ENCODE measurements around the gene POLD2. TPM values are rescaled to one million over a fixed set of nuclear protein-coding genes. Genes with fewer than 3 reads are reported as not detected.

POLD2 gene
- polyA plus RNA-seq, 1 donor, result 75.6 TPM

DNA sequence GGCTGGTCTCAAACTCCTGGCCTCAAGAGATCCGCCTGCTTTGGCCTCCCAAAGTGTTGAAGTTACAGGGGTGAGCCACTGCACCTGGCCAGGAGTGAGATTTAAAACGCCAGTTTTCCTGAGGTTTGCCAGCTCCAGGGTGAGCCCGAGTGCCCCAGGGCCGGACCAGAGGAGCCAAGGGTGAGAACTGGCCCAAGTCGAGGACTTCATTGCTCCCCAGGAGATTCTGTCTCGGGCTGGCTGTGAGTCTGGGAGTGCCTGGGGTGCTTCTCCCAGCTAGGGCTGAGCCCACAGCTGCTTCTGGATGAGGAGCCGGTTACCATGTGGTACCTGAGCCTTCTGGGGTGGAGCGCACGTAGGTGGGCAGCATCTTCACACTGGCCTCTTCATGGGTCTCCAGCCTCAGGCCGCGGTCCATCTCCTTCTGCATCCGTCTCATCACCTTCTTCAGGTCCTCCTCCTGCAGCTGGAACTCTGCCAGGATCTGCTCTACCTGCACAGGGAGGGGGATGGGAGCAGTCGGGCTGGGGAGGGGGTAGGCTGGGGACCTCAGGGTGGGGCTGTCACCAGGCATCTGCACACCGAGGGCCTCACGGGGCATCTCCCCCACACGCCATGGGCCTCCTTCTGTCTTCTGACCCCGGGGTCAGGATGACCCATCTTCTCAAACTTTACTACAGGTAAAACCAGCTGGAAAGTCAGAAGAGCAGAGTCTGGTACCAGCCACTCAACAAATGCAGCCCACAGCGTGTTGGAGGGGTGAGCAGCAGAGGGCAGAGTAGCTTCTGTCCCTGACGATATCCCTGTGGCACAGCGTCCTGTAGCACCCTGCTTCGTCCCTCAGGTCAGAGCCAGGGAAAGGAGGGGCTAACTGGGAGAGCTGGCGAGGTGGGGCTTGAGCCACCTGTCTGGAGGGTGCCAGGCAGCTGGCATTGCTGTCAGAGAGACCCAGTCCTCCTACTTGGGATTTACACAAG, 29.9 kb upstream of the POLD2 start:
- DNase-seq (ENCODE audit: low read depth), result no peak

DNA sequence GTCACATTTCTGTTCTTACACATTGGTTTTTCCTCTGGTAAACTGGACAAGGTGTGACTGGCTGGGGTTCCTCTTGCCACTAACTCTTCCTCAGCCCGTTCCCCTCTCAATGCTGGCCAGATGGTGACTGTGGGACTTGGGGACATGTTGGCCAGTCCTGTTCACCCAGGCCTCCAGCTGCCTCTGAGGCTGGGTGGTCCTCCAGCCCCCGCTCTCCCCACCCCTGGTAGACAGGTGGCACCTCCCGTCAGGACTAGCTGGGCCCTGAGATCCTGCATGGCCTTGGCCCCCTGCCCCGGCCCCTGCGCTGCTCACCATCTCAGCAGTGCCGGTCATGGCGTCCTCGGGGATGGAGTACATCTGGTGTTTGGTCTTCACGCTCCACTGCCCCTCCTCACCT, 28.6 kb upstream of the POLD2 start:
- no peak for DNase-seq (ENCODE audit: low read depth)

DNA sequence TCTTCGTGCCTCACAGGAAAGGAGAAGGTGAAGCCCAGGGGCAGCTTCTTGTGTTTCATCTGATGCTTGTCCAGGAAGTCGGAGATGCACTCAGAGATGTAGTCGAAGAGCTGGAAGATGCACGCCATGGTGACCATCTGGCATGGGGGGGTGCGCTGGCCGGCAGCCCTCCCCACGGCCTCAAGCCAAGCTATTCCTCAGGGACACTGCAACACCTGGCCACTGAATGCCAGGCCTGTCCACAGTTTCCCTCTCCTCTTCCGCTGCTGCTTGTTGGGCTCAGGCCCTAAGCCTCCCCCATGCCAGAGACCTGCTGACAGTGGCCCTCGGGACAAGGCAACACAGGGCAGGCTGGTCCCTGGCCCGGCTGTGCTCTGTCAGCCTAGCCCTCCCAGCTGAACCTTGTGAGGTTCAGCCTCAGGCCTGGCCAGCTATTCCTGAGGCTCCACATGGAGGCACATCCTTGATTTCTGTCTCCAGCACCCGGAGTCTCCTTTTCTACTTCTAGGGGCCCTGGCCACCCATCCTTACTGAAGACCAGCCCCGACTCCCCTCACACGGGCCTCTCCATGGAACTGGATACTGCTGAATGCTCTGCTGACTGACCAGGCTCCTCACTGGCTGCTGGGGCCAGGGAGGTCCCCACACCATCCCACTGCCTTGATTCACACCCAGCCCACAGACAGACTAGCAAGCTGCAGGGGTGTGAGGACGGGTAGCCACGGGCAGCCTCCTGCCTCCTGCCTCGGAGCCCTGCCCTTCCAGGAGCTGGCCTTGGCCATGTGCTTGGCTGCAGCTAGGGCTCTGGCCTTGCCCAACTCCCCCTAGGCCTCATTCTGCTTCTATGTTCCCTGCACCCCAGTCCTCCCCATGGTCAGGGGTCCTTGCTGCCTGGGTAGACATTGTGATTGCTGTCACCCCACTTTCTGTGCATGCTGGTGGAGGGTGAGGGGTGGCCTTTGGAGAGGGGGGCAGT, 27.9 kb upstream of the POLD2 start:
- DNase-seq (ENCODE audit: low read depth), result no peak

DNA sequence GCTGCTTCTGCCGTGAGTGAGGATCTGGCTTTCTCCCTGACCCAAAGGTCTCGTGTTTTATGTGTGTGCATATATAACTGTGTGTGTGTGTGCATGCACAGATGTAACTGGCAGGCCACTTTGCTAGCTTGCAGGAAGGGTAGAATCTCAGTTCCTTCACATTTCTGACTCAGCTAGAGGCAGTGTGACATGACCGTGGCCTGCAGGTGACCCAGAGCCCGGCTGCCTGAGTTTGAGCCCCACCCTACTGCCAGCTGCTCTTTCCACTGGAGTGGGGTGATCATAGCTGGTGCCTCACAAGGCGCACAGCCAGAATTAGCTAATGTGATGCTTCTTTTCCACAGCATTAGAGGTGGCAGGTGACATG, 27.1 kb upstream of the POLD2 start:
- DNase-seq (ENCODE audit: low read depth), result no peak

DNA sequence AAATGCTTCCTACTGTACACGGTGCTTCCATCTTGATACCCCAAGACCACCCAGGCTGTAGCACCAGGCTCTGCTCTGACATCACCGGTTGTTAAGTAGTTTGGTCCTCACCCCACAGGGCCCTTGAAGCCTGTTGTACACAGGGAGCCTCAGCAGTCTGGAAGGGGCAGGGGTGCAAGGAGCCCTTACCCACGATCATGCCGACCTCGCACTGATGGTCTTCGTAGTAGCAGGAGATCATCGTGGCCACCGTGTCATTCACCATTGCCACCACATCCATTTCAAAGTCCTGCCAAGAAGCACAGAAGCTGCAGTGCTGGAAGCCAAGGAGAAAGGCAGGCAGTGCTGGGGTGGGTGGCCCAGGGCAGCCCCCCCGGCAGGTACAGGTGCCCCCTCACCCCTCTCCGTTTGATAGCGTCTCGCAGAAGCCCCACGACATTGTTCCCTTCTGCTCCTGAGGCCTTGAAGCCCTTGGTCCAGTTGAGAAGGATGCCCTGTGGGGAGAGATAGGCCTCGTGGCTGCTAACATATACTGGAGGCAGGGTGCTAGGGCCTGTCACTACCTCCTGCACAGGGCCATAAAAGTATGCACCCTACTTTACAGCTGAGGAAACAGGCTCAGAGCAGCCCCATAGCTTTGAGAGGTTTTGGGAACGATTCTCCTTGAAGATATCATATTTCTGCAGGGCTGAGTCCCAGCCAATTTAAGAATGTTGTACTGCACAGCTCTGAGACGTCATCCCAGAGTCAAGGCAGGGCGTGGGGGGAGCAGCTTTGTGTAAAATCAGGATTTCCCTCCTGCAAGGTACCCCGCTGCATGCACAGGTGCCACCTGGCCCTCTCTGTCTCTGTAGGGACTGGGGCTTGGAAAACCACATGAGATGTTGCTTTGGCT, 26.5 kb upstream of the POLD2 start:
- no peak for DNase-seq (ENCODE audit: low read depth)

DNA sequence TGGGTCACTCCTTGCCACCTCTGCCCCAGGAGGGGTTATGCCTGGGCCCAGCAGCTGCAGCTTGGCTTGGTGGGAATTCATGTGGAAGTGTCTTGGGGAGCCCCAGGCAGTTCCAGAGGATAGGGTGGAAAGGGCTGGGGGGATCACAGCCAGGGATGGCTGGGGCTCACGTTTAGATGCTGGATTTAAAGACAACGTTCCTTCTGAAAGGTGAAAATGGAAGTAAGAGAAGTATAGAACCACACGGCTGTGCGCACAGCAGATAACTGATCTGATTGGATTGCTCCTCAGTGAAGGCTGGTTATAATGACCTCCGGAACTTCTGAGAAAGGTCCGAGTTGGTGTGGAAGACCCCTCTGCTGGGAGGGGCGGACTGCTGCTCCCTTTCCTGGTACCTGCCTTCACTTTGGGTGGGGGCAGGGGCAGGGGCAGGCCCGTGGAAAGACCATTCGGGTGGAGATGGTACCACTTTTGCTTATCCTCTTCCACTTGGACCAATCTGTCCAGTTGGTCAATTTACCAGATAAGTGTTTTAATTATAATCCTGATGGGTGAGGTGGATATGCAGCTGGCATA, 25.7 kb upstream of the POLD2 start:
- DNase-seq (ENCODE audit: low read depth), result no peak

DNA sequence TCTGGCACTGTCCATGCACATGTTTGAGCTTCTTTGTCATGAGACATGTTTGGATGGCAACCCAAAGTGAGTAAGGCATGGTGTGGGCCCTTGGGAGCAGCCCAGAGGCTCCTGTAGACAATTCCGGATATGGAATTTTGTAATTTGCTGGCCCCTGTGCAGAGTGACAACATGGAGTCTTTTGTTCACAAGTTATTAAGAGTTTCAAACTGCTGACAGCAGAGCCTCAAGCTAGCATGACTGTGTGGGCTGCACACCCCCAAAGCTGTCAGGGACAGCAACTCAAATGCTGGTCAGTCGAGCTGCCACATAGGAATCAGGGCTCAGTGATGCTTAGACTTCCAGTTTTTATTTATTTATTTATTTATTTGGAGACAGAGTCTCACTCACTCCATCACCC, 24.8 kb upstream of the POLD2 start:
- no peak for DNase-seq (ENCODE audit: low read depth)

DNA sequence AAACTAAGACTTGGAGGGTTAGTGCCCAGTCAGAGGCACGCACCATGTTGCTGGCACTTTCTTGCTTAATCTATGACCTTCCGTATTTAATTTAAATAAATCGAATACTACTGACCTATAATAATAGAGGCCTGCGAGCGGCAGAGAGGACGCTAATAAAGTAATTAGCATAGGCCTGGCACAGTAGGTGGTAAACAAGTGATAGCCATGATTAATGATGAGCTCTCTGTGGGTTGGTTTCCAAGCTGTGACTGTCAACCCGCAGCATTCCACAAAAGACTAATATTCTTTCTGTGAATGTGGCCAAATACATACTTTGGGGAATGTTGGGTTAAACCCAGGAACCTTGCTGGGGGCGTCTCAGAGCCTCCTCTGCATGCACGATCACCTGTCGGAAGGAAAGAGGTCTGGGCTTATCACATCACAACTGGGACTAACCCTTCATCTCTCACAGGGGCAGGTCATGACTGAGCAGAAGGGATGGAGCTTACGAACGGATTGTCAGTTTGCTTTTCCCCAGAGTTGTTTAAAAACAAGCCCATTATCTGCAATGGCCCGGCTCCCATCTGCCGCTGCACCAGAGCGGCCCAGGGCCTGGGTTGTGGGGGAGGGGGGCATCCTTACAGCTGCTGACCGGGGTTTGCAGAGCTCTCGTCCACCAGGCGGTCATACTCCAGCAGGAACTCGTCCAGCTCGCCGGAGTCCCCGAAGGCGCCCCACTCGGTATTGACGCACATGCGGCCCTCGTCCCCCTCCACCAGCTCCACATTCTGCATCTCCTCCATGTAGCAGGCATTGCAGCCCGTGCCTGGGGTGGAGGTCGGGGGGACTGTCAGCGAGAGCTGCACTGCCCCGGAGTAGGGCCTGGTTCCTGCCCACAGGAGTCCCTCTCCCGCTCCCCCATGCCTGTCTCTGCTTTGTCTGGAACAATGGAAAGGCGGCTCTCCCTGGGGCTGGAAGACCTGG, 24.0 kb upstream of the POLD2 start:
- DNase-seq (ENCODE audit: low read depth), result no peak

DNA sequence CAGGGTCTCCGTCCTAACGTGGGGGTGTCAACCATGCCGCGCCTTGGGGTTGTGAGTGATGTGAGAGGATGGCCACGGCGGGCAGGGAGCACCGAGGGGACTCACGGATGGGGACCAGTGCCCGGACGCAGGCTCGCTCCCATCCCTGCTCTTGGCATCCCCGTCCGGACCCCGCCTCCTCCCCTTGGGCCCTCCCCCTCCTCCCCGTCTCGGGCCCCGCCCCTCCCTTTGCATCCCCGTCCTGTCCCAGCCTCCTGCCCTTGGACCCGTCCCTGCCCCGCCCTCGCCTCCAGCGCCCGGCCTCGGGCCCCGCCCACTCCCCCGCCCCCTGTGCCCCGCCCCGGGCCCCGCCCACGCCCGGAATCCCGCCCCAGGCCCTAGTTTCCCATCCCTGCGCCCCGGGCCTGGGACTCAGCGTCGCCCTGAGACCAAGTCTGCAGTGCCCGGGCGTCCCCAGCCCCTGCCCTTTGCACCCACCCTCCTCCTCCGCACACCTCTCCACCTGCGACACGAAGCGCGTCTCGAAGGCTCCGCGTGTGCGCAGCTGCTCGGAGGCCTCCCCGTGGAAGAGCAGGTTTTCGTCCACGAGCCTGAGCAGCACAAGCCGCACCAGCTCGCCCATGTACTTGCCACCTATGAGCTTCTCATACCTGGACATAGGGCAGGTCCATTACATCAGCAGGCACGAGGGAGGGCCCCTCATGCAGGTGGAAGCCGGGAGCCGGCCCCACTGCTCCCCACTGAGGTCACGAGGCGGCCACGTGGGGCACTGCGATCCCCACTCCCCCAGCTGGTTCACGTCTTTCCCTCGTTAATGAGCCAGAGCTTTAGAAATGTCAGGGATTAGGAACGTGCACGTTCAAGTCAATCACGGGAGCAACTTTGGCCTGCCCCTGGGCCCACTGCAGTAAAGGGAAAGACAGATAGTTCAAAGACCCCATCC, 22.9 kb upstream of the POLD2 start:
- no peak for DNase-seq (ENCODE audit: low read depth)

DNA sequence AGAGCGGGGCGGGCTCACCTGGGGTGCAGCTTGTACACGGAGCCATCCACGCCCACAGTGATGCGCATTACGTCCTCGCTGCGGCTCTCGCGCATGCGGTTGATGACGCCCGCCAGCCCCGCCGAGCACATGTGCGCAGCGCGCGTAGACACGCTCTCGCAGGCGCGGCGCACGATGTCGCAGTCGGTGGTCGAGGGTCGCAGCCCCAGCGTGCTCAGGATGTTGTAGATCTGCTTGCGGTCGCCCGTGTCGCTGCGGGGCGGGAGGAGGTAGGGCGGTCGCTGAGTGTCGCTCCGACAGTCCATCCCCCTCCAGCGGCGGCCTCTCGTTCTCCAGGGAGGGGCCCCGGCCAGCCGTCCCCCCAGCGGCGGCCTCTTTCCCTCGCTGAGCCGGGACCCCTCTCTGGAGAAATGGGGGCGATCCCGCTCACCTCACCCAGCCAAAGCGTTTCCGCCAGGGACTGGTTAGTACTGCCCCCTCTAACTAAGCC, 22.2 kb upstream of the POLD2 start:
- no peak for DNase-seq (ENCODE audit: low read depth)

DNA sequence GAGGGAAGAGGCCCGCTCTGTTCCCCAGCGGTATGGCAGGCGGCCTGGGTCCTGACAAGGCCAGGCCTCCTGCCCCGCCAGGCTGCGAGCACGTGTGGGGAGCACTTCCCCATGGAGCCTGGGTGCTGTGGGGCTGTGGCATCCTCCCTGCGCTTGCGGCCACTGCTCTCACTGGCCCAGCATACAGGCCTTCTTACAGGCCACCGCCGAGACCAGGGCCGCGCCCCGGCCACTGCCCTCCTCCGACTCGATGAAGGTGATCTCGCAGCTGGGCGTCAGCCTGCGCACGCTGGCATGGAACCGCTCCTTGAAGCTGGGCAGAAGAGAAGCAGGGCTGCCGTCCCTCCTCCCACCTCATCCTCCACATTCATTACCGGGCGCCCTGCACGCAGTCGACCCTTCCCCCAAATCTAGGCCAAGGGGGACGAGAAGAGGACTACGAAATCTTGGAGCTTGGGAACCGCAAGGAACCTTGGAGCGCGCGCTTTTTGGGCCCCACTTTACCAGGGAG, 21.7 kb upstream of the POLD2 start:
- no peak for DNase-seq (ENCODE audit: low read depth)

DNA sequence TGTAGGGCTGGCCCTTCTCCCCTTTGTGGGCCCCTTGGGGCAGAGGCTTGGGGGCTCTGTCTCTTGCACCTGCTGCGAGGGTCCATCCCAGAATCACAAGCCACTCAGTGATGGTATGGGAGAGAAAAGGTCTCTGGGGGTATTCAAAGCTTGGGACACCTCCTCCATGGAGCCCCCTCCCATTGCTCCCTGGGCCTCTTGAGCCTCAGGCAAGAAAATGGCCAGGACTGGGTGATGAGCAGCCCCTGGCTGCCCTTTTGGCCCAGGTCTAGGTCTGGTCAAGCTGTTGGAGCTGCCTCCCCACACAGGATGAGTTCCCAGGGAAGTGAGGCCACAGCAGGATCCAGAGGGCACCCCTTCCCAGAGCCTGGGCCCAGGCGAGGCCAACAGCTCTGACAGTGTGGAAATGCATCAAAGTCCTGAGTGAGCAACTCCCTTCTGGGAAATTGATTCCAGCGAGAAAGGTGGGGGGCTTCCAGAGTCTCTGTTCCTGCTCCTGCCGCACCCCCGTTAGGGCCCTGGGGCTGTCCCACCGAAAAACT, 21.1 kb upstream of the POLD2 start:
- no peak for DNase-seq (ENCODE audit: low read depth)

DNA sequence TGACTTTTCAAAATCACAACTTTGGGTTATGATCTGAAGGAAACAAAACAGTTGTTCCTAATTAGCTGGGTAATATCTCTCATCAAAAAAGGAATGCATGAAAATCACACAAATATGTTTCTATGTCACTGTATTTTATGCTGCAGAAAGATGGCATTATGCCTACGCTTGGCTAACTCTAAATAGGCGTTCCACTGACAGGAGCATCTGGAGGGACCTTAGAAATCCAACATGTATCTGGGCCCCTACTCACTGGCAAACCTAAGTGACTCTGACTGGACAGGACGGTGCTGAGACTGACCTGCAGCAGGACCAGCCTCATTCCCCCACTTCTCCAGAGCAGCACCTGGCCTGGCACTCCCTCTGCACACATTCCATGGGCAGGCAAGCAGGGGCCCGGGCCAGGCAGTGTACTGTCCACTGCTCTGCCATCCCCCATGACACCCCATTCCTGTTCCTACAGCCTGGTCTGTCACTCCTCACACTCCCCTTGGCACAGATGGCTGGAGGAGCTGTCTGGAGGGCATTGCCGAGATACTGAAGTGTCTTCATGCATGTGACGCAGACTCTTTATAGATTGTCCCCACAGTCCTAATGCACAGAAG, 20.4 kb upstream of the POLD2 start:
- DNase-seq (ENCODE audit: low read depth), result no peak

DNA sequence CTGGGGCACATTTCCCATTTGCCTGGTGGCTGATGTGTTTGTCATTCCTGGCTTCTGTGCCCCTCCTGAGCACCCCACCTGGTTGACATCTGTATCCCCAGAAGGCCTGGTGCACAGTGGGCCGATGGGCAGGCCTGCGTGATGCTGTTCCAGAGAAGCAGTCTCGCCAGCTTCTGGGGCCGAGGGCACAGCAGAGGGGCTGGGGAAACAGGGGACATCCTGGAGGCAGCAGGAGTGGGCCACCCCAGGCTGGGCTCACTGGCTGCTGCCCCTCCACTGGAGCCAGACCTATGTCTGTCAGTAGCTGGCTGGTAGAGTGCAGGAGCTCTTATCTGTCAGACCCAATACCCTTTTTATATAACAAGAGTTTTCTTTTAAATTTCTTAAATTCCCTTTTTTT, 18.7 kb upstream of the POLD2 start:
- no peak for DNase-seq (ENCODE audit: low read depth)

DNA sequence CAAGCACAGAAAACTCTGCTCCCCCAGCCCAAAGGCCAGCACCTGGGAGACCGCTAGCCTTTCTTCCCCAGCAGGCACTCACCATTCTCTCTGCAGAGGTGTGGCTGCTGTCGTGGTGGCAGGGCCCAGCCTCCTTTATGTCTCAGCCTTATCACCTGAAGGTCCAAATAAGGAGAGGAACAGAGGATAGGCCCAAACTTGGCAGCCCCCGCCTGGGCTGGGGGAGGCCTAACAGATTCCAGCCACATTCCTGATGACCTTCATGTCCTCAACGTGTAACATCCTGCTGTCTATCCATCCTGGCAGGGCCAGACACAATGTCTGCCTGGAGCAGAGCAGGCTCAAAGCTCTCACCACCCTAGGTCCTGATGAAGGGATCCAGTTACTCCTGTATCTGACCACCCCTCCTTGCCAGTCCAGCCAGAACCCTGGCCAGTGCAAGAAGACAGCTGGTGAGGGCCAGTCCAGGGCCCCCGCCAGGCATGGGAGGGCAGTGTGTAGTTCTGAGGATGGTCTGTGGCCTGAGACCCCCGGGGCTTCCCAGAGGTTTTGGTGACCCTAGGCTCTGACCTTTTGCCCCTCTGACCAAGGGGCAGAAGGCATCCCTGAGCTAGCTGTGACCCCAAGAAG, 18.0 kb upstream of the POLD2 start, which contains the start of gene MYL7:
MYL7 (minus strand) TSS at position 112 of the 630 bp plus-strand sequence; CDS start at position 85, 27 bp downstream.
- DNase-seq (ENCODE audit: low read depth), result no peak

DNA sequence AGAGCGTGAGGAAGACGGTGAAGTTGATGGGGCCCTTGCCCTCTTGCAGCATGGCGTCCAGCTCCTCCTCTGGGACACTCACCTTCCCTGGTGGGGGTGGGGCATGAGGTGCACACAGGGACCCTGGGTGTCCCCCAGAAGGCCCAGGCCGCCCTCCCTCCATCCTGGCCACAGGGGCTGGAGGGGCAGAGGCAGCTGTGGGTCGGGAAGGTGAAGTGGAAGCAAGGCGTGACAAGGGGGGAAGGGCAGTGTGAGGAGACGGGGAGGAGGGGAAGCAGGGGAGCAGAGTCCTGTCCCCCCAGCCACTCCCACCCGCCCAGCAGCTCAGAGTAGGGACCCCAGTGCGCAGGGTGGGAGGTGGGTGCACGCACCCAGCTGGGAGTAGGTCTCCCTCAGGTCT, 17.0 kb upstream of the POLD2 start:
- DNase-seq (ENCODE audit: low read depth), result no peak
